ENCODE data around the gene TAS2R31.
"Not testable (repeated sequence)": the region's sequence is repeated elsewhere in the genome, so short reads cannot be mapped to it uniquely, and the experiment has no call there.

TAS2R31 gene, protein sequence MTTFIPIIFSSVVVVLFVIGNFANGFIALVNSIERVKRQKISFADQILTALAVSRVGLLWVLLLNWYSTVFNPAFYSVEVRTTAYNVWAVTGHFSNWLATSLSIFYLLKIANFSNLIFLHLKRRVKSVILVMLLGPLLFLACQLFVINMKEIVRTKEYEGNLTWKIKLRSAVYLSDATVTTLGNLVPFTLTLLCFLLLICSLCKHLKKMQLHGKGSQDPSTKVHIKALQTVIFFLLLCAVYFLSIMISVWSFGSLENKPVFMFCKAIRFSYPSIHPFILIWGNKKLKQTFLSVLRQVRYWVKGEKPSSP

DNA sequence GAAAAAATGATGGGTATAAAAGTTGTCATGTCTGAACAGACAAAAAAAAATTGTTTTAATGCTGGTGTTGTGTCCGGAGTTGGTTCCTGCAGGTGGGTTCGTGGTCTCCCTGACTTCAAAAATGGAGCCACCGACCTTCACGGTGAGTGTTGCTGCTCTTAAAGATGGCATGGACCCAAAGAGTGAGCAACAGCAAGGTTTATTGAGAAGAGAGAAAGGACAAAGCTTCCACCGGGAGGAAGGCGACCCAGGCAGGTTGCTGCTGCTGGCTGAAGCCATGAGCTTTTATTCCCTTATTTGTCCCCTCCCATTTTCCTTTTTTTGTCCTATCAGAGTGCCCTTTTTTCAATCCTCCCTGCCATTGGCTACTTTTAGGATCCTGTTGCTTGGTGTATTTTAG, at the start of gene TAS2R31:
Gene TAS2R31, minus strand, starts transcription at position 101 of the 400 bp plus-strand sequence. Its CDS starts 72 bp downstream, at position 29.
- DNase-seq: no peak

- no peak for DNase-seq
Observed at GRCh38 chr12:11078246-11078645, 47.0 kb upstream of the TAS2R31 start.

DNA sequence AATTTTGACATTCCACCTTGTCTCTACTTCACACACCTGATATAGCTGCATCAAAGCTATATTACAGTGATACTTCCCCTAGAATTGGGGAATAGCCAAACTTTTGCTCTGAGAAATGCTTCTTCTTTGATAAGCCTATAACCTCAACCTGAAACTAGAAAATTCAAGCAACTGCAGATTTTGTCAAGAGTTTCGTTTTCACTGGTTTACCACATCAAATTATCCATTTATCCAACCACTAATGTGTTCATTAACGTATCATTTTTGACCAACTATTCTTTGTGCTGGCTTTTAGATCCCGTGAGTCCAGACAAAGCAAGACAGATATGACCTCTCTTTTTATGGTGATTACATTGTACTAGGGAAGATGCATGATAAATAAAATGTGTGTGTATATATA, 44.4 kb upstream of the TAS2R31 start:
- DNase-seq: no peak

- DNase-seq: no peak
Observed at GRCh38 chr12:11071414-11071813, 40.2 kb upstream of the TAS2R31 start.

DNA sequence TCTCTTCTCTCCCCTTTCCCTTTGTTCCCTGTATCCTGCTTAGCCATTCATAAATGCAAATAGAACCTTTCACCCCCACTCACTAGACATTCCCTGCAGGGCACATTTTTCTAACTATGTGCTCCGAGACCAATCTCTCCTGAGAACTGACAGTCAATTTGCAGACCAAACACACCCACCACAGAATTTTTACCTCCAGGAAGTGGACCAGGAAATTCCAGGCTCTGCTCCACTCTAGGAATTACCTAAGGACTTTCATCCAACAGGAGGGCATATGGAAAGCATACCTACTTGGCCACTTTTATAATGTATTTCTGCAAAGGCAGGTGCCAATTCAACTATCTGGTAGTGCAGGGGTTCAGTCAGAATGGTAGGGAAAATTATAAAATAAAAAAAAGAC, 39.8 kb upstream of the TAS2R31 start:
- DNase-seq: no peak

DNA sequence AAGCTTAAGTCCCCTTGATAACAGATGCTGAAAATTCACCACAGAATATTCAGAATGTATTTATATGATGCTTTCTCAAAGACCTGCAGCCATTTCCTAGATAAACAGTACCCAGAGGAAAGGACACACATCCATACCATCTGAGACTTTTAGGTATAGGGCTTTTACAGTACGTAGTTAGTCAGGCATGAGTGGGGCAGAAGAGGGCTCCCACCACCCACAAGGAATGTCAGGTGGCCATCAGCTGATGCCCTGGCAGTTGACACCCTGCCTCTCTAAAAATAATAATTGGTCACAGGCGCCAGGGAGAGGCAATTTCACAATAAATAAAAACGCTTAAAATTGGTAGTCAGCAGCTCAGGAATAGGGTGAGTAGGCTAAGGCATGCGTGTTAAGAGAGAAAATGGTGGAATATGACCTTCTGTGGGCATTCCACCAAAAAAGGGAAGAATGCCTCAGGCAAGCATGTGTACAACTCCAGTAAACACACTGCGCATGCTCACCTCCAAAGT, 38.7 kb upstream of the TAS2R31 start:
- no peak for DNase-seq

DNA sequence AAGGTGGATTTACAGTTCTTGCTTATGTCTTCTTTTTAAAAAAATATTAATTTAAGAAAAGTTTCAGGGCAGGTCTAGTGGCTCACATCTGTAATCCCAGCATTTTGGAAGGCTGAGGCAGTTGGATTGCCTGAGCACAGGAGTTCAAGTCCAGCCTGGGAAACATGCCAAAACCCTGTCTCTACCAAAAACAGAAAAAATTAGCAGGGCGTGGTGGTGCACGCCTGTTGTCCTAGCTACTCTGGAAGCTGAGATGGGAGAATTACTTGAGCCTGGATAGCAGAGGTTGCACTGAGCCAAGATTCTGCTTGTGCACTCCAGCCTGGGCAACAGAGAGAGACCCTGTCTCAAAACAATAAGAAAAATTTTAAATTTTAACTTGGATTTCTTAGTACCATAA, 36.3 kb upstream of the TAS2R31 start:
- DNase-seq: peak in 1 of 2 experiments; percentile 22

- not testable (repeated sequence) for DNase-seq
Observed at GRCh38 chr12:11062194-11062593, 31.0 kb upstream of the TAS2R31 start, which contains the start of gene TAS2R46. Gene TAS2R46, minus strand, starts transcription at chr12:11062294. Its CDS starts 0 bp downstream, at chr12:11062294.

DNA sequence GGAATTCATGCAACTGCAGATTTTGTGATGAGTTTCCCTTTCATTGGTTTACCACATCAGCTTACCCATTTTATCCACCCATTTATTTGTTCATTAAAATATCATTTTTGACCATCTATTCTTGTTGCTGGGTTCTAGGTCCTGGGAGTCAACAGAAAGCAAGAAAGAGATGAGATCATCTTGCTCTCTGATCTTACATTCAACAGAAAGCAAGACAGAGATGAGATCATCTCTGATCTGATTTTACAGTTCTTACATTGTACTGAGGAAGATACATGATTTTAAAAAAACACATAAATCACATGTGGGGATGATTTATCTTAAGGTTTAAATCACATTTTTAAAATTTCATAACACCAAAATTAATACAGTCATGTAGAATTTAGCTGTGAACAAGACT, 28.6 kb upstream of the TAS2R31 start:
- no peak for DNase-seq

GRCh38 chr12:11059041-11059440, 27.8 kb upstream of the TAS2R31 start:
- DNase-seq: no peak

DNA sequence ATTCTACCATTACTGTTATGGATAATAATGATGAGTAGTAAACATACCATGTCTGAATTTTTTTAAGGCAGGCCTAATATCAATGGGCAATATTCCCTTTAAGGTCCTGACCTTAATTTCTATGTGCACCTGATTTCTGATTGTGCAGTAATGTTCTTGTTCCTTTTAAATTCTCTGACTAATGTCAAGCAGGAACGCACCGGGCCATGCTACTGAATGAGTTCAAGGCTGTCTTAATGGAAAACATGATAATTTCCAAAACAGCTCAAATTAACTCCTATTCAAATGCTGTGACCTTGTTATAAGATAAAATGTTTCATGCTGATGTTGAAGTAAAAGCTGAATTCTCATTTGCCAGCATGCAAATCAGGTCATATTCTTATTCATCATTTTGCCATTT, 24.1 kb upstream of the TAS2R31 start:
- DNase-seq: no peak

GRCh38 chr12:11049806-11050531, 18.8 kb upstream of the TAS2R31 start:
- not testable (repeated sequence) for DNase-seq

GRCh38 chr12:11041366-11041765, 10.2 kb upstream of the TAS2R31 start:
- DNase-seq: not testable (repeated sequence)

DNA sequence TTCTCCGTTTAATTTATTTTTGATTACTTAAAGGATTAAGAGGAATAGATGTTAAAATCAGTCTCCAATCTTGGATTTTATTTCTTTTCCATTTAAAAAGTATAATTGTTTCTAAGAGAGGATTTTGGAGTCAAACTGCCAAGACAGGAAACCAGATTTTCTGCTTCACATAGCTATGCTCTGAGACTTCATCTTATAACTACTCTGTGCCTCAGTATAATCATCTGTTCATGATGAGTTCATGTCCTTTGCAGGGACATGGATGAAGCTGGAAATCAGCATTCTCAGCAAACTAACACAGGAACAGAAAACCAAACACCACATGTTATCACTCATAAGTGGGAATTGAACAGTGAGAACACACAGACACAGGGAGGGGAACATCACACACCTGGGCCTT, 9.0 kb upstream of the TAS2R31 start:
- no peak for DNase-seq

- DNase-seq: no peak
Observed at GRCh38 chr12:11039171-11039570, 8.0 kb upstream of the TAS2R31 start.

DNA sequence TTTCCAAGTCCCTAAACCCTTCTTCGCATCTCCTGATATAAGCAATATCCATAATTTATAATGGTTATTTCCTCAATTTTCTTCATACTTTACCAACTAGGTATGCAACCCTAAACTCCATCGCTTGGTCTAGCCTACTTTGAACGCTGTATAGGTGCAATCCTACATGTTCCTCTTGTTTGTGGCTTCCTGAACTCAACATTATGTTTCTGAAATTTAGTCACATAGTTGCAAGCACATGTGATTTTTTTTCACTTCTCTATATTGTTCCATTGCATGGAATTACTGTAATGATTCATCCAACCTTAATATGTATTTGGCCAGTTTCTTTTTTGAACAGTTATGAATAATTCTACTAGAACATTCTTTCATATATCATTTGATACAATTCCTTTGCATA, 2.8 kb upstream of the TAS2R31 start:
- not testable (repeated sequence) for DNase-seq

DNA sequence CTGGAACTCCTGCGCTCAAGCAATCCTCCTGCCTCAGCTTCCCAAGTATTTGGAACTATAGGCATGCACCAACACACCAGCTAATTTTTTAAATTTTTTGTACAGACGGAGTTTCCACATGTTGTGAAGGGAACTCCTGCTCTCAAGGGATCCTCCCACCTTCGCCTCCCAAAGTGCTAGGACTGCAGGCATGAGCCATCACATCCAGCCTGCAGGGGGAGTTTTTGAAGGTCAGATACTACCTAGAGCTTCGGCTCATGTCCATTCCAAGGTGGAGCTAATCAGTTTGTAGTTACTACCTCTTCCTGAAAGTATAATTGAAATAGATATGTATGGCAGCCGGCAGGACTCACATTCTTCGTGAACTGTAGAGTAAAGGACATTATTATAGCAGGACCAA, 5.1 kb downstream of the TAS2R31 start:
- no peak for DNase-seq

GRCh38 chr12:11023387-11023786, 7.8 kb downstream of the TAS2R31 start:
- DNase-seq: no peak

- no peak for DNase-seq
Observed at GRCh38 chr12:11022520-11022919, 8.7 kb downstream of the TAS2R31 start, which contains the start of gene TAS2R19. Gene TAS2R19, minus strand, starts transcription at chr12:11022620. Its CDS starts 49 bp downstream, at chr12:11022571.

- DNase-seq: no peak
Observed at GRCh38 chr12:11016937-11017336, 14.3 kb downstream of the TAS2R31 start.

DNA sequence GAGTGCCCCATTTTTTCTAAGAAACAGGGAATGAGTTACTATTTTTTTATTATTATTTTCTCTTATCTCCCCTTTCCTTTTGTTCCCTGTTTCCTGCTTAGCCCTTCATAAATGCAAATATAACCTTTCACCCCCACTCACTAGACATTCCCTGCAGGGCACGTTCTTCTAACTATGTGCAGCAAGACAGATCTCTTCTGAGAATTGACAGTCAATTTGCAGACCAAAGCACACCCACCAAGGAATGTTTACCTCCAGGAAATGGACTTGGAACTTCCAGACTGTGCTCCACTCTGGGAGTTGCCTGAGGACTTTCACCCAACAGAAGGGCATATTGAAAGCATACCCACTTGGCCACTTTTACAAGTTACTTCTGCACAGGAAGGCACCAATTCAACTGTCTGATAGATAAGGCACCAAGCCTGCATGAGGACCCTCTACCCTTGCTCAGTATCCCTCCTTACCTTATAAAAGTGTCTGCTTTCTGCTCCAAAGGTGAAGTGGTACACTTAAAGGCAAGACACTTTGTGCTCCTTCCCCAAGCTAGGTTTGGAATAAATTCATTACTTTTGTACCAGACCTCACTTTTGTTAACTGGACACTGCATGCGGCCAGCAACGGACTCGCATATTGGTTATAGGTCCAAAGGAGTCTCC, 15.3 kb downstream of the TAS2R31 start:
- no peak for DNase-seq

- DNase-seq: no peak
Observed at GRCh38 chr12:11014234-11014633, 17.0 kb downstream of the TAS2R31 start.

GRCh38 chr12:11007608-11008007, 23.6 kb downstream of the TAS2R31 start:
- no peak for DNase-seq

Measured in NCI-H2081 (cell line).